LNCaP clone FGC (cell line): Measurements from ENCODE around the gene IMMP2L.

Source experiments
- DNase-seq: peaks from one replicate; pipeline ENCODE4 v3.0.0-alpha.2; 2011; ENCODE audit warnings: low read depth
- H3K4me3 ChIP-seq: 2 replicates; pipeline ENCODE4 v1.5.1; 2011; ENCODE audit warnings: mild to moderate bottlenecking, low read depth, low read length, control low read depth
- TF ChIP-seq, protein P1 (sequence below): IDR thresholded peaks from 2 replicates; pipeline ENCODE4 v1.5.1; 2012; ENCODE audit warnings: mild to moderate bottlenecking; ENCODE audit not compliant: control insufficient read depth, insufficient read depth; ENCODE audit errors: extremely low read depth

Gene IMMP2L

DNA sequence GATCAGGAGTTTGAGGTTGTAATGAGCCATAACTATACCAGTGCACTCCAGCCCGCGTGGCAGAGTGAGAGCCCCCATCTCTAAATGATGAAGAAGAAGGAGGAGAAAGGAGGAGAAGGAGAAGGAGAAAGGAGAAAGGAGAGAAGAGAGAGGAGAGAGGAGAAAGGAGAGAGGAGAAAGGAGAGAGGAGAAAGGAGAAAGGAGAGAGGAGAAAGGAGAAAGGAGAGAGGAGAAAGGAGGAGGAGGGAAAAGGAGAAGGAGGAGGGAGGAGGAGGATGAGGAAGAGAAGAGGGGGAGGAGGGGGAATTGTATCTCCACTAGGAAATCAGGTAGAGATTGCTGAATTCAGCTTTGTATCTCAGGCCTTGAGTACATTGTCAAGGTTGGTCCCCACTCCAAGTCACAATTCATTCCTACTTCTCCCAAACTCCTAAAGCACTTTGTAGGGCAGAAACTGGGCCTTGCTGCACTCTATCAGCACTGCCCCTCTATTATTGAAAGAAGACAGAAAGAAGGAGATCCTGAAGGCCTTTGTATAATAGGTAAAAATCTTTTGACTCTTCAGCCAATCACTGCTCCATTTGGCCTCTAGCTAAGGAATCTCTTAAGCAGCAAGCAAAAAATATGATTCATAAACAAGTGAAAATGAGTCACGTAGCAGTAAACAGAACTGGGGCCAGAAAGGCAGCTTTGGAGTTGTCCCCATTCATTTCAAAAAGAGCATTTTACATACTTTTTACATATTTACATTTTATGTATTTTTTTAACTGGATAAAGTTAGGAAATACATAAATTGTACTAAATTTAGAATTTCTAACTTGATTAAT, 178.0 kb downstream of the IMMP2L start:
- H3K4me3 ChIP-seq, result no peak overlapping the region
- no peak for DNase-seq
- TF ChIP-seq, protein P1, sequence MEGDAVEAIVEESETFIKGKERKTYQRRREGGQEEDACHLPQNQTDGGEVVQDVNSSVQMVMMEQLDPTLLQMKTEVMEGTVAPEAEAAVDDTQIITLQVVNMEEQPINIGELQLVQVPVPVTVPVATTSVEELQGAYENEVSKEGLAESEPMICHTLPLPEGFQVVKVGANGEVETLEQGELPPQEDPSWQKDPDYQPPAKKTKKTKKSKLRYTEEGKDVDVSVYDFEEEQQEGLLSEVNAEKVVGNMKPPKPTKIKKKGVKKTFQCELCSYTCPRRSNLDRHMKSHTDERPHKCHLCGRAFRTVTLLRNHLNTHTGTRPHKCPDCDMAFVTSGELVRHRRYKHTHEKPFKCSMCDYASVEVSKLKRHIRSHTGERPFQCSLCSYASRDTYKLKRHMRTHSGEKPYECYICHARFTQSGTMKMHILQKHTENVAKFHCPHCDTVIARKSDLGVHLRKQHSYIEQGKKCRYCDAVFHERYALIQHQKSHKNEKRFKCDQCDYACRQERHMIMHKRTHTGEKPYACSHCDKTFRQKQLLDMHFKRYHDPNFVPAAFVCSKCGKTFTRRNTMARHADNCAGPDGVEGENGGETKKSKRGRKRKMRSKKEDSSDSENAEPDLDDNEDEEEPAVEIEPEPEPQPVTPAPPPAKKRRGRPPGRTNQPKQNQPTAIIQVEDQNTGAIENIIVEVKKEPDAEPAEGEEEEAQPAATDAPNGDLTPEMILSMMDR, result no peak

DNA sequence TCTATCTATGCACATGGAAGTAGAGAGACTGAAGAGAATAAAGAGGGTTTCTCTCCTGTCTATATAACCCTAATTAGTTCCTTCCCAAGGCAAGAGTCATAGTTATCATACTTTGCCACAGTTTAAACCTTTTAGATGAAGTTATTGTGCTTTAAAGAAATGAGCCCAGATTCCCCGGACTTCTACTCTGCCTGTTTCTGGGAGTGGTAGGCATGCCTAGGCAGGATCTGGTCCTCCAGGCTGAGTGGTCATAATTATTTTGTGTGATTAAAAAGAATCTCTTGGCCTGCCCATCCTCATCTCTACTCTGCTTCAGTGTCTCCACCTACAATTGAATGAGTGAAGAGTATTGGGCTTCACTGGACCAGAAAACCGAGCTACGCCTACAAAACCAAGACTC, 179.2 kb downstream of the IMMP2L start:
- TF ChIP-seq, protein P1, result no peak
- DNase-seq, result no peak
- no peak overlapping the region for H3K4me3 ChIP-seq

DNA sequence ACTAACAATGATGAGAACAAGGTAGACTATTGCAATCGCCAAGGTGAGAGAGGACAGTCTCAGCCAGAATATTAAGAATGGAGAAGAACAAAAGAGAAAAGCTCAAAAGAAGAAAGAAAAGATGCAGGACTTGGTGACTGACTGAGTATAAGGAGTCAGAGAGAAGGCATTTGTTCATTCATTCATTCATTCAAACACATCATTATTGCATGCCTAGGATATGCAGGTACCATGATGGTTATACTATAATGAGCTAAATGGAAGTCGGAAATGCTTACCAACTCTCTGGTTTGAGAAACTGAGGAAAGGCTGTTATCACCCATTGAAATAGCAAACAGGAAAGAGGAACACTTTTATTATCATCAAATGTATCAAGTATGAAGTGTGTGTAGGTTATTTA, 180.7 kb downstream of the IMMP2L start:
- H3K4me3 ChIP-seq, result no peak overlapping the region
- DNase-seq, result no peak
- TF ChIP-seq, protein P1, result no peak

DNA sequence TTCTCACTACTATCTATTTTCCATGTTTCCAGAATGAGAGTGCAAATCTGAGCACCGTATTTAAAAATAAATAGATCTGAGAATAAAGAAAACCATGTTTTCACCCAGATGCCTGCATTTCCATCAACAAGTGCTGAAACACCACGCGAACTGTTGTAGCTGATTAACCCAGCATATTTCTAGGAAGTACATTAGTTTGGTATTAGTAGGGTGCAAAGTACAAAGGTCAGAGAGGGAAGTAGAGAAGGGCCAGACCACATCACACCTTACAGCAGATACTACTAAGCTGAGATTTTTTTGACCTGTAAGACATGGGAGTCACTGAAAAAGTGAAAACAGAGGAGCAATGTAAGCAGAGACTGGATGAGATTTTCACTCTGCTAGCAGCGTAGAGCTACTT, 181.3 kb downstream of the IMMP2L start:
- no peak overlapping the region for H3K4me3 ChIP-seq
- TF ChIP-seq, protein P1, result no peak
- DNase-seq, result no peak

DNA sequence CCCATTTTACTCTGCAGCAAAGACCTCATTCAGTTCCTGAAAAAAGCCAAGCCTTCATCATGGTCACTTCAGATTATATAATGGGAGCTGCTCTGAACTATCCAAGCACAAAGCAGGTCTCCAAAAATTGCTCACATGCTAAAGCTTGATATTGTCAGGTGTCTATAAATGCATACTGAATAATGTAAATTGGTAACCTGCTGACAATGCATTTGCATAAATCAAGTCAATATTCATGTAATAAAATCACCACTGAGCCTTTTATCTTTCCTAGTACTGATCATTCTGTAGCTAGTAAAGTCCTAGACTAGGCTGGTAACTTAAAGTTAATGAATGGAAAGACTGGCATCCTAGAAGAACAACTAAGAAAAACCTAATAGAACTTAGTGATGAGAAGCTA, 188.3 kb downstream of the IMMP2L start:
- no peak overlapping the region for H3K4me3 ChIP-seq
- TF ChIP-seq, protein P1, result no peak
- DNase-seq, result no peak

DNA sequence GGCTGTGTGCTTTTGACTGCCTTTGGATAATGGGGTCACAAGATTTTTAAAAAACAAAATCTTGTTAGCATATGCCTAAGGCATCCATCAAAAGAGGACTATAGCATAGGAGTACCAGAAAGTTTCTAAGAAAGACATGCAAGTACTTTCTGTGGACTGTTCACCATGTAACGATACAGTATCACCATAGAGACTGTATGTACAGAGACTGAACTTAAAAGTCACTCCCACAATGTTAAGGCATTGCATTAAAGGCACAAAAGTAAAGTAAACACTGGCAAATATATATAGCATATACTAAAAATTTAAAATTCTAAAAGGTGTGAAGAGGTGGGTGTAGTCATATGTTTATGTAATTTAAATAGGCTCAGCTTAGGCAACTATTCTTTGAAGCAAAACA, 190.9 kb downstream of the IMMP2L start:
- H3K4me3 ChIP-seq, result no peak overlapping the region
- TF ChIP-seq, protein P1, result no peak
- DNase-seq, result no peak

DNA sequence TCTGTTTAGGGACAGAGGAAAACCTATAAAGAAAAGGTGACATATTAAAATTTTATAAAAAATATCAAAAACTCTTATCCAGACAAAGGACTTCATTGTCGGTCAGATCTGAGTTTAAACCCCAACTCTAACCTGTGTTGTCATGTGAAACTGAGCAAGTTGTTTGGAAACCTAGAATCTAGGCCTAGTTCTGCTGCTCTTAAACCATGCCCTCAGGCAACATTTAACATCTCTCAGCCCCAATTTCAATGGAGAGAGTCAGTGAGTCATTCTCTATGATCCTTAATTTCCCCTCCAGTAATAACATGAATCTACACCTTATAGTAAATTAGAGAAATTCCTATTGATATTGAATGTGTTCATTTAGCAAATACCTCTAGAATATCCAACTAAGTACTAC, 192.3 kb downstream of the IMMP2L start:
- TF ChIP-seq, protein P1, result no peak
- DNase-seq, result no peak
- H3K4me3 ChIP-seq, result no peak overlapping the region
